ENCODE data around the gene KANK4.

Gene KANK4

GRCh38 chr1:62196086-62196690, 123.0 kb downstream of the KANK4 start:
- no peaks in the 10 kb centered on the region for H3K27me3 ChIP-seq (replicated peaks; ENCODE audit: control insufficient read depth, insufficient read depth, low read length, poor library complexity, severe bottlenecking)
- H3K4me1 ChIP-seq (ENCODE audit: control insufficient read depth, insufficient read depth, low read length, poor library complexity, severe bottlenecking), result no peaks in the 10 kb centered on the region
- no peak overlapping the region for H3K4me3 ChIP-seq (ENCODE audit: insufficient read depth, low read depth, low read length, poor library complexity, severe bottlenecking)
- no peaks in the 10 kb centered on the region for H3K9me3 ChIP-seq (ENCODE audit: control insufficient read depth, low read length)
- H3K27ac ChIP-seq (ENCODE audit: insufficient read depth, low read length, poor library complexity, severe bottlenecking), result no peak overlapping the region
- no peaks in the 10 kb centered on the region for H3K36me3 ChIP-seq (ENCODE audit: control insufficient read depth, insufficient read depth, low read length)
- no peak for DNase-seq

GRCh38 chr1:62194651-62195544, 124.3 kb downstream of the KANK4 start, which contains the start of gene L1TD1:
Gene L1TD1, plus strand, starts transcription at chr1:62194849. Its CDS starts 11,780 bp downstream, at chr1:62206629.
- Histone ChIP-seq H3K27ac (ENCODE audit: insufficient read depth, low read length, poor library complexity, severe bottlenecking) (no peak within 1 kb of the TSS), H3K4me1 (ENCODE audit: control insufficient read depth, insufficient read depth, low read length, poor library complexity, severe bottlenecking) (no peaks in the 10 kb centered on the region), H3K4me3 (ENCODE audit: insufficient read depth, low read depth, low read length, poor library complexity, severe bottlenecking) (no peak within 1 kb of the TSS), H3K9me3 (ENCODE audit: control insufficient read depth, low read length) (no peaks in the 10 kb centered on the region), H3K36me3 (ENCODE audit: control insufficient read depth, insufficient read depth, low read length) (no peaks in the 10 kb centered on the region), H3K27me3 (replicated peaks; ENCODE audit: control insufficient read depth, insufficient read depth, low read length, poor library complexity, severe bottlenecking) (no peaks in the 10 kb centered on the region)
- no peak for DNase-seq

- Histone ChIP-seq H3K27me3 (replicated peaks; ENCODE audit: control insufficient read depth, insufficient read depth, low read length, poor library complexity, severe bottlenecking) (no peaks in the 10 kb centered on the region), H3K4me1 (ENCODE audit: control insufficient read depth, insufficient read depth, low read length, poor library complexity, severe bottlenecking) (no peaks in the 10 kb centered on the region), H3K27ac (ENCODE audit: insufficient read depth, low read length, poor library complexity, severe bottlenecking) (no peak overlapping the region), H3K9me3 (ENCODE audit: control insufficient read depth, low read length) (no peaks in the 10 kb centered on the region), H3K36me3 (ENCODE audit: control insufficient read depth, insufficient read depth, low read length) (no peaks in the 10 kb centered on the region), H3K4me3 (ENCODE audit: insufficient read depth, low read depth, low read length, poor library complexity, severe bottlenecking) (no peak overlapping the region)
- DNase-seq, result no peak
Measured at GRCh38 chr1:62188111-62188510, 131.1 kb downstream of the KANK4 start.

GRCh38 chr1:62187548-62187947, 131.7 kb downstream of the KANK4 start:
- Histone ChIP-seq H3K27ac (ENCODE audit: insufficient read depth, low read length, poor library complexity, severe bottlenecking) (no peak overlapping the region), H3K4me3 (ENCODE audit: insufficient read depth, low read depth, low read length, poor library complexity, severe bottlenecking) (no peak overlapping the region), H3K36me3 (ENCODE audit: control insufficient read depth, insufficient read depth, low read length) (no peaks in the 10 kb centered on the region), H3K27me3 (replicated peaks; ENCODE audit: control insufficient read depth, insufficient read depth, low read length, poor library complexity, severe bottlenecking) (no peaks in the 10 kb centered on the region), H3K9me3 (ENCODE audit: control insufficient read depth, low read length) (no peaks in the 10 kb centered on the region), H3K4me1 (ENCODE audit: control insufficient read depth, insufficient read depth, low read length, poor library complexity, severe bottlenecking) (no peaks in the 10 kb centered on the region)
- DNase-seq, result no peak

Measured in effector memory CD4-positive, alpha-beta T cell (primary cell).